Endothelial cell (in vitro differentiated cells): ENCODE results near the gene PAX3. TPM values are rescaled to one million over a fixed set of nuclear protein-coding genes. Genes with fewer than 3 reads are reported as not detected.

Experiments used
- DNase-seq: peaks from one replicate; pipeline ENCODE4 v3.0.0; 2021; ENCODE audit warnings: low spot score
- H3K27ac Mint-ChIP-seq: one replicate; pipeline ENCODE4 v1.8.0; 2021; ENCODE audit warnings: mixed read lengths, inconsistent platforms; ENCODE audit not compliant: unreplicated experiment
- H3K27me3 Mint-ChIP-seq: one replicate; pipeline ENCODE4 v1.8.0; 2021; ENCODE audit warnings: mild to moderate bottlenecking, moderate library complexity, mixed read lengths, inconsistent platforms; ENCODE audit not compliant: unreplicated experiment
- H3K36me3 Mint-ChIP-seq: one replicate; pipeline ENCODE4 v1.8.0; 2021; ENCODE audit warnings: mild to moderate bottlenecking, low read depth, mixed read lengths, inconsistent platforms; ENCODE audit not compliant: unreplicated experiment
- H3K4me1 Mint-ChIP-seq: one replicate; pipeline ENCODE4 v1.8.0; 2021; ENCODE audit warnings: mild to moderate bottlenecking, mixed read lengths, inconsistent platforms; ENCODE audit not compliant: unreplicated experiment
- H3K4me3 Mint-ChIP-seq: one replicate; pipeline ENCODE4 v1.8.0; 2021; ENCODE audit warnings: mild to moderate bottlenecking, mixed read lengths, inconsistent platforms; ENCODE audit not compliant: unreplicated experiment
- H3K9me3 Mint-ChIP-seq: one replicate; pipeline ENCODE4 v1.8.0; 2021; ENCODE audit warnings: mixed read lengths, inconsistent platforms; ENCODE audit not compliant: unreplicated experiment
- total RNA-seq: library from RNA; stranded (reverse); fragmentation: NEBNext Ultra II Directional; extraction: Animal tissue kit (Norgen Biotek cat#: 25700); gene quantifications from one replicate; pipeline ENCODE4 v1.2.1, GENCODE V29; 2021; ENCODE audit not compliant: unreplicated experiment
- TF ChIP-seq, protein P1 (sequence below): fragments of 200-600 bp; sonication (generic); IDR thresholded peaks from one replicate; pipeline ENCODE4 v1.5.0; 2021; ENCODE audit warnings: antibody characterized with exemption; ENCODE audit not compliant: unreplicated experiment

PAX3 gene
- total RNA-seq, 1 donor from 2014 or later, result 16.5 TPM

GRCh38 chr2:222283634-222284033 is 15.2 kb downstream of the PAX3 start:
- Mint-ChIP-seq H3K27ac (no peak overlapping the region), H3K36me3 (peaks cover 6% of the 10 kb centered on the region), H3K9me3 (no peaks in the 10 kb centered on the region), H3K4me3 (no peak overlapping the region), H3K4me1 (peaks cover 6% of the 10 kb centered on the region), H3K27me3 (no peaks in the 10 kb centered on the region)
- TF ChIP-seq, protein P1, sequence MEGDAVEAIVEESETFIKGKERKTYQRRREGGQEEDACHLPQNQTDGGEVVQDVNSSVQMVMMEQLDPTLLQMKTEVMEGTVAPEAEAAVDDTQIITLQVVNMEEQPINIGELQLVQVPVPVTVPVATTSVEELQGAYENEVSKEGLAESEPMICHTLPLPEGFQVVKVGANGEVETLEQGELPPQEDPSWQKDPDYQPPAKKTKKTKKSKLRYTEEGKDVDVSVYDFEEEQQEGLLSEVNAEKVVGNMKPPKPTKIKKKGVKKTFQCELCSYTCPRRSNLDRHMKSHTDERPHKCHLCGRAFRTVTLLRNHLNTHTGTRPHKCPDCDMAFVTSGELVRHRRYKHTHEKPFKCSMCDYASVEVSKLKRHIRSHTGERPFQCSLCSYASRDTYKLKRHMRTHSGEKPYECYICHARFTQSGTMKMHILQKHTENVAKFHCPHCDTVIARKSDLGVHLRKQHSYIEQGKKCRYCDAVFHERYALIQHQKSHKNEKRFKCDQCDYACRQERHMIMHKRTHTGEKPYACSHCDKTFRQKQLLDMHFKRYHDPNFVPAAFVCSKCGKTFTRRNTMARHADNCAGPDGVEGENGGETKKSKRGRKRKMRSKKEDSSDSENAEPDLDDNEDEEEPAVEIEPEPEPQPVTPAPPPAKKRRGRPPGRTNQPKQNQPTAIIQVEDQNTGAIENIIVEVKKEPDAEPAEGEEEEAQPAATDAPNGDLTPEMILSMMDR, result peak; percentile 21
- DNase-seq, result no peak

DNA sequence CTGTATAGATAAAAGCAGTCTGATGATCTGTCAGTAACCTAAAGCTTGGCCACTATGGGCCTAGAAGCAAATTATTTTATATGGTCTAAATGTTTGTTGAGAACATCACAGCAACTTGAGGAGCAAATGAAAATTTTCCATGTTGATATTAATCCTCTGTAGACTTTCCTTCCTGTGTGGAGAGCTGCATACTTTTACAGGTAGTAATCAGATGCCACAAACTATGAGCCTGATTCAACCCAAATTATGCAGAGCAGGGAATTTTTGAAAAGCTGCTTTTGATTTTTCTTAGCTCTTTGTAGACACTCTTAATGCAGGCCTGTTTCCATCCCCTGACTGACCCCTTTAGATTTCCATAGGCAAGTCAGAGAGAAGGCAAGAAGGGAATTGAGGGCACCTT is 17.3 kb downstream of the PAX3 start:
- Mint-ChIP-seq H3K9me3 (no peaks in the 10 kb centered on the region), H3K36me3 (peaks cover 6% of the 10 kb centered on the region), H3K27me3 (peaks cover 3% of the 10 kb centered on the region), H3K4me3 (no peak overlapping the region), H3K4me1 (peaks cover 3% of the 10 kb centered on the region), H3K27ac (no peak overlapping the region)
- DNase-seq, result no peak
- TF ChIP-seq, protein P1, result no peak

GRCh38 chr2:222280795-222281194 is 18.0 kb downstream of the PAX3 start:
- H3K27ac Mint-ChIP-seq, result no peak overlapping the region
- peaks cover 6% of the 10 kb centered on the region for H3K36me3 Mint-ChIP-seq
- H3K27me3 Mint-ChIP-seq, result peaks cover 3% of the 10 kb centered on the region
- H3K4me3 Mint-ChIP-seq, result no peak overlapping the region
- peaks cover 3% of the 10 kb centered on the region for H3K4me1 Mint-ChIP-seq
- no peaks in the 10 kb centered on the region for H3K9me3 Mint-ChIP-seq
- DNase-seq, result no peak
- TF ChIP-seq, protein P1, result no peak

DNA sequence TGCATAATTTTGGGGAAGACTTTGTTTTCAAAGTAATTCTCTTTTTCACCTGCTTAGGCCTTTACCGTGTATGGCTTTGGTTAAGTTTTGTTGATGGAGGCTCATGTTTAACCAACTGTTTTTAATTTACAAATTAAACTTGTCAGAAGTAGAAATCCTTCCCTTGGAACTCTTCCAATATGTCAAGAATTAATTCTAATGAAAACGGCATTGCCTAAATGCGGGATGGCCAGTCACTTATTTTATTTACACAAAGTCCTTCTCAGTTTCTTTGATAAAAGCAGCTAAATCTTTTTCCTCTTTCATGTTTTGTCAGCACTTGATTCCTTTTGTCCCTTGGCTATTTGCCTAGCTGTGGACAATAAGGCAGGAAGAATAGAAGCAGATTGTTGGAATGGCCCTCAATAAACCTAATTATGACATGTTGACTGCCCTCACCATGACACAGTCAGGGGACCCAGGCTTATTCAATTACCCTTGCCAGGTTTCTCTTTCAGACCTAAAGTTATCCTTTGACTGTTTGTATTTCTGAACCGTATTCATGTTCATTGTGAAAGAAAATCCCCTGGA is 26.3 kb downstream of the PAX3 start:
- Mint-ChIP-seq H3K4me1 (peaks cover 15% of the 10 kb centered on the region), H3K27me3 (peaks cover 5% of the 10 kb centered on the region), H3K27ac (no peak overlapping the region), H3K36me3 (peaks cover 4% of the 10 kb centered on the region), H3K9me3 (no peaks in the 10 kb centered on the region), H3K4me3 (no peak overlapping the region)
- no peak for DNase-seq
- TF ChIP-seq, protein P1, result no peak

DNA sequence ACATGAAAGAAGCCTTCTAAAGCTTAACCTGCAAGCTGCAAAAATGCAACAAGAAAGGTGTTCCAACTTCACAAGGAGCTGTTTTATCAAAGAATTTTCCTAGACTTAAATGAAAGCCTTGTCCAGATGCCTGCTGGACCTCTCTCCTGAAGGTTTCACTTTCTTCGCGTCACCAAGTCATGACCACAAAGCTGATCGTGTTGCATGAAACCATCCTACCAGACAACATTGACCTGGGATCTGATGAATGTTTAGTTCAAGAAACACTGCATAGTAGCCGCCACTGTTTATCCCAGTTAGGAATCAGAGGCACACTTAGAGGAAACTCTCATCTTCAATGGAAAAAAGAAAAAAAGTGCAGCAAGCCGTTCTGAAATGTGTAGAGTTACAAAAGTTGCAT is 26.9 kb downstream of the PAX3 start:
- DNase-seq, result no peak
- Mint-ChIP-seq H3K9me3 (no peaks in the 10 kb centered on the region), H3K27ac (no peak overlapping the region), H3K36me3 (peaks cover 4% of the 10 kb centered on the region), H3K4me1 (peaks cover 15% of the 10 kb centered on the region), H3K27me3 (peaks cover 3% of the 10 kb centered on the region), H3K4me3 (no peak overlapping the region)
- TF ChIP-seq, protein P1, result no peak
